HFF-Myc (cell line): ENCODE measurements around the gene INPP5J.
"Not testable (repeated sequence)": the region's sequence is repeated elsewhere in the genome, so short reads cannot be mapped to it uniquely, and the experiment has no call there.

Experiments
- DNase-seq: peaks from one replicate; pipeline ENCODE4 v3.0.0-alpha.2; 2011; ENCODE audit warnings: low read depth; ENCODE audit errors: extremely low read depth
- H3K4me3 ChIP-seq: replicated peaks from 2 replicates; pipeline ENCODE4 v1.5.1; 2011; ENCODE audit warnings: low read depth, mild to moderate bottlenecking, control low read depth, low read length
- TF ChIP-seq, protein P1 (sequence below): IDR thresholded peaks from 2 replicates; pipeline ENCODE4 v1.5.1; 2012; ENCODE audit warnings: mild to moderate bottlenecking, low read depth, low read length, control low read depth; ENCODE audit errors: missing control alignments

The INPP5J gene

DNA sequence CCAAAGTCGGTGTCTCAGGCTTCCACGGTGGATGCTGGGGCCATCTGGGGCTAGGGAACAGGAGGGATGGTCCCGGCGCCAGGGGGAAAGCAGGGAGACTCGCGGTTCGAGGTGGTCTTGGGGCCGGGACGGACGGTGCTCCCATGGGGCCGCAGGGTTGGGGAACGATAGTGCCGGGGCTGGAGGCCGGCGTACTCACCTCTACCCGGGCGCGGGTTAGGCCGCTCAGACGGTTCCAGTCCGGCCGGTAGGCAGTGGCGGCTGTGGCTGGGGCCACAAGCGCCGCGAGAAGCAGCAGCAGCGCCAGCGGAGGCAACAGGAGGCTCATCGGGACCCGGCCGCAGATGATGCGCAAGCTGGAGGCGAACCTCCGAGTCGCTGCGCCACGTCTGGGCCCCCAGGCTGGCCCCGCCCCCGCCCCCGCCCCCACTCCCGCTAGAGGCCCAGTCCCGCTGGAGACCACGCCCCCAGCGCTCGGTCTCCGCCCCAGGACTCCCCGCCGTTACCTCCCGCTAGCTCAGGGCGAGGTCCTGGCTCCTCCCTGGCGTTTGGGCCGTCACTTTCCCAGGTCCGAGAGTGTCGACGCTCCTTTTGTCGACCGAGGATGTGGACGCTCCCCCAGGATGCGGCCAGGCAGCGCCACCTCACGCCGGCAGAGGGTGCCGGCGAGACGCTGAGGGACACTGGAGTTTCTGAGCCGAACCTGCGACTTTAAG is 15.4 kb upstream of the INPP5J start, which contains the start of gene SELENOM:
Gene SELENOM, minus strand, starts transcription at position 391 of the 716 bp plus-strand sequence. Its CDS starts 63 bp downstream, at position 328.
- DNase-seq: peak; percentile 94
- TF ChIP-seq, protein P1, sequence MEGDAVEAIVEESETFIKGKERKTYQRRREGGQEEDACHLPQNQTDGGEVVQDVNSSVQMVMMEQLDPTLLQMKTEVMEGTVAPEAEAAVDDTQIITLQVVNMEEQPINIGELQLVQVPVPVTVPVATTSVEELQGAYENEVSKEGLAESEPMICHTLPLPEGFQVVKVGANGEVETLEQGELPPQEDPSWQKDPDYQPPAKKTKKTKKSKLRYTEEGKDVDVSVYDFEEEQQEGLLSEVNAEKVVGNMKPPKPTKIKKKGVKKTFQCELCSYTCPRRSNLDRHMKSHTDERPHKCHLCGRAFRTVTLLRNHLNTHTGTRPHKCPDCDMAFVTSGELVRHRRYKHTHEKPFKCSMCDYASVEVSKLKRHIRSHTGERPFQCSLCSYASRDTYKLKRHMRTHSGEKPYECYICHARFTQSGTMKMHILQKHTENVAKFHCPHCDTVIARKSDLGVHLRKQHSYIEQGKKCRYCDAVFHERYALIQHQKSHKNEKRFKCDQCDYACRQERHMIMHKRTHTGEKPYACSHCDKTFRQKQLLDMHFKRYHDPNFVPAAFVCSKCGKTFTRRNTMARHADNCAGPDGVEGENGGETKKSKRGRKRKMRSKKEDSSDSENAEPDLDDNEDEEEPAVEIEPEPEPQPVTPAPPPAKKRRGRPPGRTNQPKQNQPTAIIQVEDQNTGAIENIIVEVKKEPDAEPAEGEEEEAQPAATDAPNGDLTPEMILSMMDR: peak; percentile 96
- peak within 1 kb of the TSS; percentile 76 for H3K4me3 ChIP-seq

DNA sequence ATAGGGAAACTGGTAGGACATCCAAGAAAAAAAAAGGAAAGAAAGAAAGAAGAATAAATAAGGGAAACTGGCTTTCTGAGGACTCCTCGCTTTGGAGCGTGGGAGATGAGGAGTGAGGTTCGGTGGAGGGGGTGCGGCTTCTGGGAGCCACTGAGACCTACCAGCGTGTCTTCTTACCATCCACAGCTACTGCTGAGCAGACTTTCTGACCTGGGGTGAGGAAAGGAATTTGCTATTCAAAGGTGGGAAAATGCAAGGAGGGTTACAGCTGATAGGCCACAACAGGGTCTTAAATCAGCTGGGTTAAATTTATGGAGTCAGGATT is 14.9 kb upstream of the INPP5J start:
- TF ChIP-seq, protein P1: no peak
- no peak for DNase-seq
- H3K4me3 ChIP-seq: peak overlapping the region; percentile 36

DNA sequence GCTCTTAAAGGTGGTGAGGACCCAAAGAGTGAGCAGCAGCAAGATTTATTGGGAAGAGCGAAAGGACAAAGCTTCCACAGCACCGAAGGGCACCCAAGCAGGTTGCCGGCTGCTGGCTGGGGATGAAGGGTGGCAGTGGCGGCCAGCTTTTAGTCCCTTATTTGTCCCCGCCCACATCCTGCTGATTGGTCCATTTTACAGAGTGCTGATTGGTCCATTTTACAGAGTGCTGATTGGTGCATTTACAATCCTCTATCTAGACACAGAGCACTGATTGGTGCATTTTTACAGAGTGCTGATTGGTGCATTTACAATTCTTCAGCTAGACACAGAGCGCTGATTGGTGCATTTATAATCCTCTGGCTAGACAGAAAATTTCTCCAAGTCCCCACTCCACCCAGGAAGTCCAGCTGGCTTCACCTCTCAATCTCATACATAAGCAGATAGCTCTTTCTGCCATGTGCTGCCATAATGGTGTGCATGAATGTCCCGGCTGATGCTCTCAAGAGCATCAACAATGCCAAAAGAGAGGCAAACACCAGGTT is 10.1 kb upstream of the INPP5J start:
- H3K4me3 ChIP-seq, DNase-seq: not testable (repeated sequence)

DNA sequence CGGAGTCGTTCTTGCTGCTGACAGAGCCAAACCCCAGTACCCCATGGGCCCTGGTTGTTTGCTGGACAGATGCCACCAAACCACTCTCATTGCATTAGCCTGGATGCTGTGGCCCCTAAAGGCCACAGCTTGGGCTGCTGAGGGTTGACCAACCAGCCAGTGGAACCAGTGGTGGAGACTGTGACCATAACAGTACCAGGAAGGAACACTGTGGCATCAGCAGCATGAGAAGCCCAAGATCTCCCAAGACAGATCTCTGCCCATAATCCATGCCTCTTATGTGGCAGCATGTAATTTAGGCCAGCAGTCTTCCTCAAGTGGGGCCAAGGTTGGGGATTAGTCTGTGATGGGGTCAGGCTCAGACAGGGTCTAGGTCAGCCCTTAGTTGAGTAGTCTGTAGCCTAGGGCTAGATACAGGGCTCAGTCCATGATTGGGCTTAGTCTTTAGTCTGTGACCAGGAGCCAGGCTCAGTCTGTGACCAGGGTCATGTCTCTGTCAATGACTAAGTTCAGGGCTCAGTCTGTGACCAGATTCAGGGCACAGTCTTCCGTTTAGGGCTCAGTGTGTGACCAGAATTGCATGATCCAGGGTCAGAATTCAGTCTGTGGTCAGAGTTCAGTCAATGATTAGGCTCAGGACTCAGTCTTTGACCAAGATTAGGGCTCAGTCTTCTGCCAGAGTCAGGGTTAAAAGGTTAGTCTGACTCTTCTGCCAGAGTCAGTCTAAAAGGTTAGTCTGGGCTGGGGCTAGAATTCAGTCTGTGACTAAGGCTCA is 4.5 kb upstream of the INPP5J start:
- DNase-seq: no peak
- TF ChIP-seq, protein P1: no peak

DNA sequence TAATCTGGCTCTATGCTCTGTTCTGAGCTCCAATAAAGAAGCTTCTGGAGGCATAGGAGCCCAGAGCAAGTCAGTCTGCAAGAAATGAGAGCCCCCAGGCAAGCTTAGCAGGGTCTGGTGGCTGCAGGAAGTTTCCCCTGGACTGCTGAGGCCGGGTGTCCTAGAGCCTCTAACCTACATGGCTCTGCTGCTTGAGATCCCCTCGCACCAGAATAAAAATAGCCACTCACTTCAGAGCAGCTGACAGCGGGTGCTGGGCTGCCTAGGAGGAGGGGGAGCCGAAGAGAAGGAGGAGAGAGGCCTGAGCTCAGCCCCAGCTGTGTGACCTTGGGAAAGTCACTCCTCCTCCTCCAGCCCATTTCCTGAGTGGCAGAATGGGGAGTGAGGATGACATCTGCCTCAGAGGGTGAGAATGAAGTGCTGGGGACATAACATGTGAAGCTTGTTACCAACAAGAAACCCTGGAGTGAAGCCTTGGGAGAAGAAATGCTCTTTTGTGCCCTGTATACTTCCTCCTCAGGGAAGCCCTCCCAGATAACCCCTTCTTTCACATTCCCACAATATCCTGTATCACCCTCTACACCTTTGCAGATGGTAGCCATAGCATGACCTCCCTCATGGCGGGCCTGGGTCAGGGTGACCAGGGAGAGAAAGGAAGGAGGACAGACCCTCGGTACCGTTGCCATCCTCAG is 3.6 kb upstream of the INPP5J start:
- H3K4me3 ChIP-seq: no peak overlapping the region
- TF ChIP-seq, protein P1: no peak
- no peak for DNase-seq

More for the DNA sequence above, 4.5 kb upstream of the INPP5J start:
- H3K4me3 ChIP-seq: no peak overlapping the region

DNA sequence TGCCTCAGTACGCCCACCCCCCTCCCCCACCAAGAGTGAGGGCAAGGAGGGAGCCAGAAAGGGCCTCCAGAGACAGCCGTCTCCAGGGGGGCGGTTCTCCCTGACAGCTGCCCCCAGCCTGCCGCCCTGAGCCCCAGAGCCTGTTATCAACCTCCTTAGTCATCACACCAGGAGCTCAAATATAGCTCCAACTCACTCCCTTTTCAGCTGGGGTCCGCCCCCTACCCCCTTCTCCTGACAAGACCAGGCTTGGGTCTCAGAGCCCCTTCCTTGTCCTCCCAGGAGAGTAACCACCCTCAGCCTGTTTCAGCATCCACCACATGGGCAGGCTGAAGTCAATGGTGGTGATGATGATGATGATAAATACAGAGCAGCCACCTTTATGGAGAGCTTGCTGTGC is 2.5 kb upstream of the INPP5J start:
- no peak overlapping the region for H3K4me3 ChIP-seq
- no peak for DNase-seq
- TF ChIP-seq, protein P1: no peak

DNA sequence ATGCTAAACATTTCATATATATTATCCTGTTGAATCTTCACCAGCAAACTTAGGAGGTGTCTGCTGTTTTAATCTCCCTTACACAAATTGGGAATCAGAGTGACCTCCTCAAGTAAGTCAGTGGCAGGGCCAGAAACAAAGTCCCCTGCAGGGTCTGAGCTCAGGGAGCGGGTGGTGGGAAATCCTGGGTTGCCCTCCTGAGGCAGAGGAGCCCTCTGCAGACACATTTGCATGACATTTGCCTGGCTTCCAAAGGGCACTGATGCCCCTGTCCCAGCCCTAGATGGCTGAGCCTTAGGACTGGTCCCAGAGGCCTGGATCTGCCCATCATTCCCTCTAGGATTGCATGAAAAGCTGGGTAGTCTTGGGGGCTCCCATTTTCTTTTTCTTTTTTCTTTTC is 2.1 kb upstream of the INPP5J start:
- H3K4me3 ChIP-seq: no peak overlapping the region
- no peak for DNase-seq
- TF ChIP-seq, protein P1: no peak
